ENCODE data around the gene ADGRB3.

Gene ADGRB3

DNA sequence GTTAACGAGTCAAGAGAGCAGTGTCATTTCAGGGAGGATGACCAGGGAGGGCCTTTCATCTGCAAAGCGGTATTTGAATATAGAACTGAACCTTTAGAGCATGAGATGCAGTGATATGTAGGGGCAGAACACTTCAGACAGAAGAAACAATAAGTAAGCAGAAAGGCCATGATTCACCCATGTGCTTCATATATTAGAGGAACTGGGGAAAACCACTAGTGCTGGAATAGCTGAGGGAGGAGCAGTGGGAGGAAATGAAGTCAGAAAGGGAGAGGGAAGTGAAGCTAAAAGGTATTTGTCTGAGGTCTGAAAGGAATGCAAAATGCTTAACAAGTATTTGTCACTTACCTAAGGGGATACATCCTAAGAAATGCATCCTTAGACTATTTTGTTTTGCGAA is 391.2 kb downstream of the ADGRB3 start:
- TF ChIP-seq, protein P1, sequence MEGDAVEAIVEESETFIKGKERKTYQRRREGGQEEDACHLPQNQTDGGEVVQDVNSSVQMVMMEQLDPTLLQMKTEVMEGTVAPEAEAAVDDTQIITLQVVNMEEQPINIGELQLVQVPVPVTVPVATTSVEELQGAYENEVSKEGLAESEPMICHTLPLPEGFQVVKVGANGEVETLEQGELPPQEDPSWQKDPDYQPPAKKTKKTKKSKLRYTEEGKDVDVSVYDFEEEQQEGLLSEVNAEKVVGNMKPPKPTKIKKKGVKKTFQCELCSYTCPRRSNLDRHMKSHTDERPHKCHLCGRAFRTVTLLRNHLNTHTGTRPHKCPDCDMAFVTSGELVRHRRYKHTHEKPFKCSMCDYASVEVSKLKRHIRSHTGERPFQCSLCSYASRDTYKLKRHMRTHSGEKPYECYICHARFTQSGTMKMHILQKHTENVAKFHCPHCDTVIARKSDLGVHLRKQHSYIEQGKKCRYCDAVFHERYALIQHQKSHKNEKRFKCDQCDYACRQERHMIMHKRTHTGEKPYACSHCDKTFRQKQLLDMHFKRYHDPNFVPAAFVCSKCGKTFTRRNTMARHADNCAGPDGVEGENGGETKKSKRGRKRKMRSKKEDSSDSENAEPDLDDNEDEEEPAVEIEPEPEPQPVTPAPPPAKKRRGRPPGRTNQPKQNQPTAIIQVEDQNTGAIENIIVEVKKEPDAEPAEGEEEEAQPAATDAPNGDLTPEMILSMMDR (IDR thresholded peaks at IDR 0.05; ENCODE audit: low read depth, low read length, missing control alignments), result no peak
- DNase-seq (ENCODE audit: low read depth), result no peak
- no peak overlapping the region for H3K4me3 ChIP-seq (ENCODE audit: low read depth, low read length)

DNA sequence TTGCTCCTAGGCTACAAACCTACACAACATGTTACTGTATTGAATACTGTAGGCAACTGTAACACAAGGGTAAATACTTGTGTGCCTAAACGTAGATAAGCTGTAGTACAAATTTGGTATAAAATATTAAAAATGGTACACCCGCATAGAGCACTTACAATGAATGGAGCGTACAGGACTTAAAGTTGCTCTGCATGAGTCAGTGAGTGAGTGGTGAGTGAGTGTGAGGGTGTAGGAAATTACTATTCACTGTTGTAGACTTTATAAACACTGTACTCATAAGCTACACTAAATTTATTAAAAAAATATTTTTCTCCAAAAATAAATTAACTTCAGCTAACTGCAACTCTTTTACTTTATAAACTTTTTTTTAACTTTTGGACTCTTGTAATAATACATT is 391.6 kb downstream of the ADGRB3 start:
- DNase-seq (ENCODE audit: low read depth), result no peak
- H3K4me3 ChIP-seq (ENCODE audit: low read depth, low read length), result no peak overlapping the region
- TF ChIP-seq, protein P1 (IDR thresholded peaks at IDR 0.05; ENCODE audit: low read depth, low read length, missing control alignments), result no peak

DNA sequence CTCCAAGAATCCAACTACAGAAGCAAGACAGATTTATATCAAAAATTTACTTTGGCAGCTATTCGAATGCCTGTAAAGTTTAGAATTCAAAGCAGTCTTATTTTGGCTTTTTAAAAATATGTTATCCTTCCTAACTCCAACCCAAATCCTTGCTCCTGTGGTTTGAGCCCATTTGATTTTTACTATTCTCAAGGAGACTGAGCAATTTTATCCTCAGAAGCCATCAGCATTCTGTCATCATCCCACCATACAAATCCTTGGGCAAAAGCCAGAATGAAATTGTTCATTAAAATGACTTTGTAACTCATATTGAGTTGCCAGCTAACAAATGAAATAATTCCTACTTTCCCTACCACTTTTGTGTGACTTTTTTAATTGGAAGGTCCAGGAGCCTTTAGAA is 392.8 kb downstream of the ADGRB3 start:
- TF ChIP-seq, protein P1 (IDR thresholded peaks at IDR 0.05; ENCODE audit: low read depth, low read length, missing control alignments), result no peak
- H3K4me3 ChIP-seq (ENCODE audit: low read depth, low read length), result no peak overlapping the region
- DNase-seq (ENCODE audit: low read depth), result no peak

DNA sequence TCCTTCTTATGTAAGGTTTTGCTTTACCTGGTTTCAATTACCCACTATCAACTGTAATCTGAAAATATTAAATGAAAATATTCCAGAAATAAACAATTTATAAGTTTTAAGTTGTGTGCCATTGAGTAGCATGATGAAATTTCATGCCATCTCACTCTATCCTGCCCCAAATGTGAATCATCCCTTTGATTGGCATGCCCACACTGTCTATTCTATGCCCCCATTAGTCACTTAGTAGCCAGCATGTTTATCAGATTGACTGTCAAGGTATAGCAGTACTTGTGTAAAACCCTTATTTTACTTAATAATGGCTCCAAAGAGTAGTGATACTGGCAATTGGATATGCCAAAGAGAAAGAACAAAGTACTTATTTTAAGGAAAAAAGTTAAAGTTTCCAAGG is 403.8 kb downstream of the ADGRB3 start:
- TF ChIP-seq, protein P1 (IDR thresholded peaks at IDR 0.05; ENCODE audit: low read depth, low read length, missing control alignments), result no peak
- no peak overlapping the region for H3K4me3 ChIP-seq (ENCODE audit: low read depth, low read length)
- DNase-seq (ENCODE audit: low read depth), result no peak

DNA sequence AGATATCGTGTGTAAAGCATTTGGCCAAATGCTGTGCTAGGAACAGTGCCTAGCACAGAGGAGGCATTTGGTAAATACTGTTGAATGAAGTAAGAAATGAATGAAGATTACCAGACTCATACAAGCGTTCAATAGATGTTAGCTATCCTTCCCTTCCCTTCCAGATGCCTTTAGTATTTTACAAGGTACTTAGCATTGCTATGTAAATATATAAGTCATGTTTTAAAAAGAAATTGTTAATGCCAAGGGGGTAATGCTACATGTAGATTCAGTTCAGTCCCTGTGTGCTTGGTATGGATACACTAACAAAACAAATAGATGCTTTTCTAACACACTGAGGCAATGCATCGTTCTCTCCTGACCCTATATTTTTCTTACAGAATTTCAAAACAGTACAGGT is 407.2 kb downstream of the ADGRB3 start:
- H3K4me3 ChIP-seq (ENCODE audit: low read depth, low read length), result no peak overlapping the region
- TF ChIP-seq, protein P1 (IDR thresholded peaks at IDR 0.05; ENCODE audit: low read depth, low read length, missing control alignments), result no peak
- DNase-seq (ENCODE audit: low read depth), result no peak

DNA sequence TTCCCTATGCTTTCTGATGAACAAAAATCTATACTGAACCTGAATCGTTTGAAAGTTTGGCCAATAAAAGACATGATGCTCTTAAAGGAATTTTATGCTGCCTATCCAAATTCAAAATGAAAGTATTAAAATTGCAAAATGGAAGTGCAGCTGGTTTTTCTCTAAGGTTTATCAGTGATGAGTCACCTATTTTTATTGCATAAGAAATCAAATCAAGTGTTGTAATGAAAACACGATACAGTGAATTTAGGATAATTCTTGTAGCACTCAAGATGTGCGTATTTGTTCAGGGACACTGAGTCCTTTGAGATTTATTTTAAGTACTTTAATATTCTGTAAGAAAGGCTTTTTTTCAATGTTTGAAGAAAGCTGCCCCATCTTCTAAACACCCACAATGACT is 409.5 kb downstream of the ADGRB3 start:
- no peak for DNase-seq (ENCODE audit: low read depth)
- TF ChIP-seq, protein P1 (IDR thresholded peaks at IDR 0.05; ENCODE audit: low read depth, low read length, missing control alignments), result no peak
- H3K4me3 ChIP-seq (ENCODE audit: low read depth, low read length), result no peak overlapping the region

DNA sequence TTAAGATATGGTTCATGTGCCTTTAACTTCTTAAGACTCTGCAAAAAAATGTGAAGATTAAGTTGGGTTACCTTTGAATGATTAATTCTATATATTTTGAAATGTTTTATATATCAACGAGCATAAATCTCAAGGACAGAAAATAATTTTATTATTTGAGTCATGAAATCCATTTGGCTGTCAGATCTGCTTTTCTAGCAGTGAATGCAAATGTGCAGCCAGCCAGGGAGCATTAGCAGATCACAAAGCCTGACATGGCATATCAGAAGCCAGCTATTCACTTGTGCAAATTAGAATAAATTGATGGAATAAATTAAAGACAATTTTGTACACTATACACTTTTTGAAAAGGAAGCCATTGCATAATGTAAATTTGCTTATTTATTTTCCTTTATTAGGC is 424.3 kb downstream of the ADGRB3 start:
- no peak for DNase-seq (ENCODE audit: low read depth)
- TF ChIP-seq, protein P1 (IDR thresholded peaks at IDR 0.05; ENCODE audit: low read depth, low read length, missing control alignments), result no peak
- no peak overlapping the region for H3K4me3 ChIP-seq (ENCODE audit: low read depth, low read length)

Measured in GM12864 (cell line).